H9 (cell line): ENCODE results near the gene CNOT6. TPM values are rescaled to one million over a fixed set of nuclear protein-coding genes. Genes with fewer than 3 reads are reported as not detected.
A peak's percentile ranks its signal among the peaks of the same experiment; 100 is the strongest.

Experiments
- DNase-seq: peaks from one replicate; pipeline ENCODE4 v3.0.0-alpha.2; 2017
- H2AFZ ChIP-seq: one replicate; pipeline ENCODE4 v1.6.1; 2013; ENCODE audit warnings: mild to moderate bottlenecking, low read length, control low read depth, moderate library complexity
- H2AK5ac ChIP-seq: 2 replicates; pipeline ENCODE4 v1.6.1; 2013; ENCODE audit warnings: low read length, control low read depth, mixed read lengths; ENCODE audit not compliant: insufficient read length
- H2BK120ac ChIP-seq: one replicate; pipeline ENCODE4 v1.6.1; 2013; ENCODE audit warnings: low read depth, mild to moderate bottlenecking, low read length, control low read depth, inconsistent platforms; ENCODE audit not compliant: poor library complexity, severe bottlenecking
- H2BK12ac ChIP-seq: 2 replicates; pipeline ENCODE4 v1.6.1; 2013; ENCODE audit warnings: low read length, control low read depth, mixed read lengths, low read depth; ENCODE audit not compliant: insufficient read length
- H2BK15ac ChIP-seq: 2 replicates; pipeline ENCODE4 v1.6.1; 2013; ENCODE audit warnings: low read depth, low read length, control low read depth
- H2BK20ac ChIP-seq: one replicate; pipeline ENCODE4 v1.6.1; 2013; ENCODE audit warnings: low read depth, mild to moderate bottlenecking, low read length, control low read depth, inconsistent platforms; ENCODE audit not compliant: poor library complexity, severe bottlenecking
- H2BK5ac ChIP-seq: 2 replicates; pipeline ENCODE4 v1.6.1; 2013; ENCODE audit warnings: low read length, control low read depth, mixed read lengths; ENCODE audit not compliant: insufficient read length
- H3K14ac ChIP-seq: 2 replicates; pipeline ENCODE4 v1.6.1; 2013; ENCODE audit warnings: low read length, control low read depth; ENCODE audit not compliant: insufficient read depth
- H3K18ac ChIP-seq: 2 replicates; pipeline ENCODE4 v1.6.1; 2013; ENCODE audit warnings: low read depth, mild to moderate bottlenecking, mixed read lengths, low read length, control low read depth; ENCODE audit not compliant: insufficient read length
- H3K23ac ChIP-seq: 2 replicates; pipeline ENCODE4 v1.6.1; 2013; ENCODE audit warnings: low read length, control low read depth, mixed read lengths, low read depth; ENCODE audit not compliant: insufficient read length
- H3K23me2 ChIP-seq: 2 replicates; pipeline ENCODE4 v1.6.1; 2013; ENCODE audit warnings: low read depth, mild to moderate bottlenecking, mixed read lengths, low read length, control low read depth; ENCODE audit not compliant: insufficient read length, poor library complexity, severe bottlenecking
- H3K27ac ChIP-seq: 2 replicates; pipeline ENCODE4 v1.5.1; 2013; ENCODE audit warnings: low read length, control low read depth, mixed read lengths, low read depth; ENCODE audit not compliant: insufficient read length
- H3K27me3 ChIP-seq: 2 replicates; pipeline ENCODE4 v1.6.1; 2013; ENCODE audit warnings: low read length, control low read depth, inconsistent platforms; ENCODE audit not compliant: insufficient read depth
- H3K4ac ChIP-seq: 2 replicates; pipeline ENCODE4 v1.6.1; 2013; ENCODE audit warnings: low read depth, mild to moderate bottlenecking, control low read depth, inconsistent platforms, low read length, moderate library complexity
- H3K4me1 ChIP-seq: 2 replicates; pipeline ENCODE4 v1.6.1; 2013; ENCODE audit warnings: low read length, control low read depth, inconsistent platforms; ENCODE audit not compliant: insufficient read depth
- H3K4me2 ChIP-seq: 2 replicates; pipeline ENCODE4 v1.6.1; 2013; ENCODE audit warnings: low read length, control low read depth, mixed read lengths; ENCODE audit not compliant: insufficient read length, insufficient read depth
- H3K56ac ChIP-seq: 2 replicates; pipeline ENCODE4 v1.6.1; 2013; ENCODE audit warnings: low read depth, mild to moderate bottlenecking, mixed read lengths, low read length, control low read depth; ENCODE audit not compliant: insufficient read length
- H3K79me1 ChIP-seq: 2 replicates; pipeline ENCODE4 v1.6.1; 2013; ENCODE audit warnings: low read depth, mild to moderate bottlenecking, moderate library complexity, low read length, control low read depth, inconsistent platforms; ENCODE audit not compliant: insufficient read depth, poor library complexity, severe bottlenecking
- H3K79me2 ChIP-seq: 2 replicates; pipeline ENCODE4 v1.6.1; 2013; ENCODE audit warnings: low read length, control low read depth, inconsistent platforms; ENCODE audit not compliant: insufficient read depth
- H3K9ac ChIP-seq: 2 replicates; pipeline ENCODE4 v1.6.1; 2013; ENCODE audit warnings: low read length, control low read depth, mixed read lengths; ENCODE audit not compliant: insufficient read length; ENCODE audit errors: extremely low read depth
- H3K9me3 ChIP-seq: one replicate; pipeline ENCODE4 v1.6.1; 2013; ENCODE audit warnings: low read depth, low read length, inconsistent platforms; ENCODE audit not compliant: control insufficient read depth
- H3T11ph ChIP-seq: one replicate; pipeline ENCODE4 v1.6.1; 2013; ENCODE audit warnings: mild to moderate bottlenecking, low read length, control low read depth, inconsistent platforms
- H4K20me1 ChIP-seq: one replicate; pipeline ENCODE4 v1.6.1; 2013; ENCODE audit not compliant: control insufficient read depth, insufficient read length, insufficient read depth
- H4K5ac ChIP-seq: 2 replicates; pipeline ENCODE4 v1.6.1; 2013; ENCODE audit warnings: low read depth, mild to moderate bottlenecking, mixed read lengths, low read length, control low read depth; ENCODE audit not compliant: insufficient read length
- H4K8ac ChIP-seq: replicated peaks from 2 replicates; pipeline ENCODE4 v1.6.1; 2013; ENCODE audit warnings: low read length, control low read depth, mixed read lengths, low read depth; ENCODE audit not compliant: insufficient read length
- H4K91ac ChIP-seq: 2 replicates; pipeline ENCODE4 v1.6.1; 2013; ENCODE audit warnings: low read depth, mild to moderate bottlenecking, moderate library complexity, mixed read lengths, low read length, control low read depth; ENCODE audit not compliant: insufficient read length
- H3K27ac Mint-ChIP-seq, 3 experiments: 2 replicates in 2 of 3; 3 replicates in 1 of 3; pipeline ENCODE4 v1.8.0; 2020 to 2021; ENCODE audit warnings: mixed read lengths in 3 of 3, mild to moderate bottlenecking in 1 of 3, moderate library complexity in 1 of 3
- H3K27me3 Mint-ChIP-seq: 2 replicates; pipeline ENCODE4 v1.8.0; 2021; ENCODE audit warnings: low read depth, mild to moderate bottlenecking, moderate library complexity, mixed read lengths
- H3K36me3 Mint-ChIP-seq, 3 experiments: 2 replicates in 2 of 3; 3 replicates in 1 of 3; pipeline ENCODE4 v1.8.0; 2020 to 2021; ENCODE audit warnings: low read depth in 3 of 3, mixed read lengths in 3 of 3; ENCODE audit not compliant: insufficient read depth in 1 of 3
- H3K4me1 Mint-ChIP-seq, 2 experiments: 2 replicates each; pipeline ENCODE4 v1.8.0; 2020; ENCODE audit warnings: mixed read lengths in 2 of 2
- H3K4me3 Mint-ChIP-seq, 2 experiments: 2 replicates in 1 of 2; 3 replicates in 1 of 2; pipeline ENCODE4 v1.8.0; 2020 to 2021; ENCODE audit warnings: mild to moderate bottlenecking in 2 of 2, mixed read lengths in 2 of 2, moderate library complexity in 1 of 2
- H3K9me3 Mint-ChIP-seq, 2 experiments: 2 replicates in 1 of 2; 3 replicates in 1 of 2; pipeline ENCODE4 v1.8.0; 2020; ENCODE audit warnings: mild to moderate bottlenecking in 2 of 2, mixed read lengths in 2 of 2, moderate library complexity in 1 of 2
- CTCF ChIP-seq: fragments of 200-600 bp; sonication (generic); conservative IDR thresholded peaks from 3 replicates; pipeline ENCODE4 v1.8.0; 2021; ENCODE audit warnings: antibody characterized with exemption, mild to moderate bottlenecking
- WGBS: extraction: QIAGEN DNeasy Blood & Tissue Kit; methylation state at CpG from one replicate; pipeline ENCODE4 v1.1.7; 2013; ENCODE audit warnings: missing lambda C conversion rate, low lambda C conversion rate, mixed read lengths; ENCODE audit not compliant: insufficient read length; ENCODE audit errors: extremely low coverage; 5-methylcytosine and 5-hydroxymethylcytosine counted together
- total RNA-seq: library from RNA; stranded (reverse); gene quantifications from 2 replicates; pipeline ENCODE4 v1.2.1, GENCODE V29; 2021

Gene CNOT6
- total RNA-seq, 1 experiment from 2014 or later, result 45.0 TPM

- no peak overlapping the region for H2AK5ac ChIP-seq
- no peak overlapping the region for H4K91ac ChIP-seq
- Mint-ChIP-seq H3K27ac (no peak overlapping the region), H3K36me3 (no peaks in the 10 kb centered on the region), H3K27me3 (peaks cover 7% of the 10 kb centered on the region; the same call in 1 of the 2 replicates), H3K4me1 (peaks cover 0 to 6% of the 10 kb centered on the region in 2 experiments; a peak in 3 of 4 replicates), H3K4me3 (no peak overlapping the region), H3K9me3 (no peaks in the 10 kb centered on the region)
- no peaks in the 10 kb centered on the region for H3K27me3 ChIP-seq
- H4K20me1 ChIP-seq, result no peaks in the 10 kb centered on the region
- WGBS, result no CpG with 5 or more reads among the region's 36 CpGs
- H2BK15ac ChIP-seq, result no peak overlapping the region
- H2BK12ac ChIP-seq, result no peak overlapping the region
- no peak overlapping the region for H3K4me2 ChIP-seq
- no peak overlapping the region for H4K8ac ChIP-seq
- no peaks in the 10 kb centered on the region for H3K23me2 ChIP-seq
- no peak overlapping the region for H3T11ph ChIP-seq
- no peaks in the 10 kb centered on the region for H3K9me3 ChIP-seq
- H3K4me1 ChIP-seq, result no peaks in the 10 kb centered on the region
- H2BK120ac ChIP-seq, result no peak overlapping the region
- H3K56ac ChIP-seq, result no peak overlapping the region
- H2BK5ac ChIP-seq, result no peak overlapping the region
- TF ChIP-seq CTCF, result no peak
- no peak overlapping the region for H3K9ac ChIP-seq
- DNase-seq, result peak; percentile 23
- no peak overlapping the region for H4K5ac ChIP-seq
- H3K79me1 ChIP-seq, result no peaks in the 10 kb centered on the region
- H3K23ac ChIP-seq, result no peak overlapping the region
- no peak overlapping the region for H3K18ac ChIP-seq
- no peak overlapping the region for H3K14ac ChIP-seq
- no peak overlapping the region for H2AFZ ChIP-seq
- no peaks in the 10 kb centered on the region for H3K79me2 ChIP-seq
- no peak overlapping the region for H3K27ac ChIP-seq
- H3K4ac ChIP-seq, result no peak overlapping the region
- no peak overlapping the region for H2BK20ac ChIP-seq
These were observed 107.7 kb downstream of the CNOT6 start for GRCh38 chr5:180601591-180602480.
